HL-60 (cell line): ENCODE results near the gene TMEM255B.
"Not testable (repeated sequence)": the region's sequence is repeated elsewhere in the genome, so short reads cannot be mapped to it uniquely, and the experiment has no call there.

Experiments used
- DNase-seq, 2 experiments: peaks; one replicate each; pipeline ENCODE4 v3.0.0-alpha.2; 2010 to 2020; ENCODE audit warnings: low read depth in 1 of 2, low spot score in 1 of 2
- H3K27ac ChIP-seq: fragments of 250-450 bp; sonication (Bioruptor Pico); replicated peaks from 2 replicates; pipeline ENCODE4 v1.5.1; 2020; ENCODE audit warnings: mild to moderate bottlenecking, moderate library complexity
- H3K27me3 ChIP-seq: fragments of 250-450 bp; sonication (Bioruptor Pico); 2 replicates; pipeline ENCODE4 v1.5.1; 2021; ENCODE audit warnings: mild to moderate bottlenecking, moderate library complexity; ENCODE audit not compliant: insufficient read depth, poor library complexity, severe bottlenecking
- H3K4me3 ChIP-seq: replicated peaks from 2 replicates; pipeline ENCODE4 v1.5.1; 2011; ENCODE audit warnings: mild to moderate bottlenecking, control low read depth, low read length; ENCODE audit not compliant: insufficient read depth
- CTCF ChIP-seq: IDR thresholded peaks from one replicate; pipeline ENCODE4 v1.5.1; 2011; ENCODE audit warnings: low read length, control low read depth, inconsistent platforms; ENCODE audit not compliant: insufficient read depth
- GABPA ChIP-seq: IDR thresholded peaks from 2 replicates; pipeline ENCODE4 v1.6.1; 2012; ENCODE audit warnings: low read depth
- POLR2AphosphoS5 ChIP-seq: IDR thresholded peaks from 2 replicates; pipeline ENCODE4 v1.6.1; 2012; ENCODE audit warnings: low read depth
- SPI1 ChIP-seq: IDR thresholded peaks from 2 replicates; pipeline ENCODE4 v1.6.1; 2012; ENCODE audit warnings: low read depth, mild to moderate bottlenecking, borderline replicate concordance
- TF ChIP-seq, protein P1 (sequence below): IDR thresholded peaks from 2 replicates; pipeline ENCODE4 v1.6.1; 2012; ENCODE audit warnings: low read depth; ENCODE audit not compliant: insufficient replicate concordance

The TMEM255B gene

GRCh38 chr13:113793718-113794085 is 34.7 kb downstream of the TMEM255B start:
- TF ChIP-seq SPI1 (no peak), POLR2AphosphoS5 (no peak), CTCF (no peak), GABPA (no peak)
- TF ChIP-seq, protein P1, sequence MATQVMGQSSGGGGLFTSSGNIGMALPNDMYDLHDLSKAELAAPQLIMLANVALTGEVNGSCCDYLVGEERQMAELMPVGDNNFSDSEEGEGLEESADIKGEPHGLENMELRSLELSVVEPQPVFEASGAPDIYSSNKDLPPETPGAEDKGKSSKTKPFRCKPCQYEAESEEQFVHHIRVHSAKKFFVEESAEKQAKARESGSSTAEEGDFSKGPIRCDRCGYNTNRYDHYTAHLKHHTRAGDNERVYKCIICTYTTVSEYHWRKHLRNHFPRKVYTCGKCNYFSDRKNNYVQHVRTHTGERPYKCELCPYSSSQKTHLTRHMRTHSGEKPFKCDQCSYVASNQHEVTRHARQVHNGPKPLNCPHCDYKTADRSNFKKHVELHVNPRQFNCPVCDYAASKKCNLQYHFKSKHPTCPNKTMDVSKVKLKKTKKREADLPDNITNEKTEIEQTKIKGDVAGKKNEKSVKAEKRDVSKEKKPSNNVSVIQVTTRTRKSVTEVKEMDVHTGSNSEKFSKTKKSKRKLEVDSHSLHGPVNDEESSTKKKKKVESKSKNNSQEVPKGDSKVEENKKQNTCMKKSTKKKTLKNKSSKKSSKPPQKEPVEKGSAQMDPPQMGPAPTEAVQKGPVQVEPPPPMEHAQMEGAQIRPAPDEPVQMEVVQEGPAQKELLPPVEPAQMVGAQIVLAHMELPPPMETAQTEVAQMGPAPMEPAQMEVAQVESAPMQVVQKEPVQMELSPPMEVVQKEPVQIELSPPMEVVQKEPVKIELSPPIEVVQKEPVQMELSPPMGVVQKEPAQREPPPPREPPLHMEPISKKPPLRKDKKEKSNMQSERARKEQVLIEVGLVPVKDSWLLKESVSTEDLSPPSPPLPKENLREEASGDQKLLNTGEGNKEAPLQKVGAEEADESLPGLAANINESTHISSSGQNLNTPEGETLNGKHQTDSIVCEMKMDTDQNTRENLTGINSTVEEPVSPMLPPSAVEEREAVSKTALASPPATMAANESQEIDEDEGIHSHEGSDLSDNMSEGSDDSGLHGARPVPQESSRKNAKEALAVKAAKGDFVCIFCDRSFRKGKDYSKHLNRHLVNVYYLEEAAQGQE = no peak
- H3K27me3 ChIP-seq = no peaks in the 10 kb centered on the region
- no peak overlapping the region for H3K27ac ChIP-seq
- no peak overlapping the region for H3K4me3 ChIP-seq
- DNase-seq = no peak

DNA sequence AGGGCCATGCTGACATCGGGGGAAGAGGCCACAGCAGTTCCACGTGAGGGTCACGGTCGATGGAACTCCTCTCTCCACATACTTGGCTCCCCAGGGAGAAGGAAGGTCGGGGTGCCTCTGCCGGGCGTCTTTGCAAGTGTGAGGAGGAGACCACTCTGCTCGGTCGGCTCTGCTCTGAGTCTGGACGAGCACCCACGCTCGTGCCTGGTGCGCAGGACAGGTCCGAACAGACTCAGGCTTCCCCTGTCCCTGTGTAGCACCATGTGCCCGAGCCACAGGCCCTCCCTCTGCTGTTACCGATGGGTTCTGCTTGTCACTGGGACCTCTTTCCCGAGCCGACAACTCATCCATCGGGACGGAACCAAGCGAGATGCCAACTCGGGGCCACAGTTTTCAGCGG is 35.1 kb downstream of the TMEM255B start:
- Histone ChIP-seq H3K27me3 (no peaks in the 10 kb centered on the region), H3K4me3 (no peak overlapping the region), H3K27ac (no peak overlapping the region)
- TF ChIP-seq SPI1 = no peak
- no peak for TF ChIP-seq POLR2AphosphoS5
- no peak for TF ChIP-seq CTCF
- TF ChIP-seq, protein P1 = no peak
- TF ChIP-seq GABPA = no peak
- no peak for DNase-seq

GRCh38 chr13:113794764-113795173 is 35.7 kb downstream of the TMEM255B start:
- no peak for TF ChIP-seq SPI1
- no peak for TF ChIP-seq CTCF
- TF ChIP-seq, protein P1 = no peak
- no peak for TF ChIP-seq GABPA
- TF ChIP-seq POLR2AphosphoS5 = no peak
- DNase-seq = no peak
- Histone ChIP-seq H3K27me3 (no peaks in the 10 kb centered on the region), H3K27ac (no peak overlapping the region), H3K4me3 (no peak overlapping the region)

GRCh38 chr13:113795362-113795761 is 36.3 kb downstream of the TMEM255B start:
- H3K27me3 ChIP-seq, H3K27ac ChIP-seq, DNase-seq, H3K4me3 ChIP-seq: not testable (repeated sequence)
